ENCODE results near the gene CACNA2D4. TPM values are rescaled to one million over a fixed set of nuclear protein-coding genes. Genes with fewer than 3 reads are reported as not detected.

CACNA2D4 gene
- total RNA-seq, 3 donors from 2014 or later, result 3.9 to 9.3 (median 4.8) TPM

DNA sequence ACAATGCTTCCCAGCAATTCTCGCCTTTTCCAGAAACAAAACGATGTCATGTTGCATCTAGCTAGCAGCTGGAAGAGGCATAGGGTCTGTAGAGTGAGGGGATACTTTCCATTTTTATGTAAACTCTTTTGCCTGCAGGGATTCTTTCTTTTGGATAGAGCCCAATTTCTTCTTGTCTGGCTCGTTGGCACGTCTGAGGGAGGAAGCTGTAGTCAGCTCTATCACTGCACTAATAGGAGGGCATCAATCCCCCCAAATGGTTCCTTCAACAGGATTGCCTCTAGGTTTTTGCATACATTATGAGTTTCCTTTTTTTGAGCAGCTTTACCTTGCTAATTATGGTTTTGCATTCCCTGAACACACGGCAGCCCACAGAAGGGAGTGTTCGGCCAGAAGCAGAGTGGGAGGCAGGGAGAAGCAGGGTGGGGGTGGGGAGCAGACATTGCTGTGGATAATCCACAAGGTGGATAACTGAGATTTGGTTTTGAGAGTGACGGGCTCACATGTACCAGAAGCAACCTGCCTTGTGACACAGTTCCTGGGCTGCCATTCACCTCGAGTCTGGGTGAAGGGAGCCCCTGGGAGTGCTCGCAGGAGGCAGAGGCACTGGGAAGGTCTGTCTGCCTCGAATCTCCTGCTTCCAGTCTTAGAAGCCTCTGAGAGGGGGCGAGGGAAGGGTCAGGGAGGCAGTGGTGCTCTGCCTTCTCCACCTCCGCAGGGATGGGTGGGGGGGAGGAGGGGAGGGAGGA lies 73.6 kb downstream of the CACNA2D4 start:
- ATAC-seq (no peak), DNase-seq (no peak)
- TF ChIP-seq, protein P1, sequence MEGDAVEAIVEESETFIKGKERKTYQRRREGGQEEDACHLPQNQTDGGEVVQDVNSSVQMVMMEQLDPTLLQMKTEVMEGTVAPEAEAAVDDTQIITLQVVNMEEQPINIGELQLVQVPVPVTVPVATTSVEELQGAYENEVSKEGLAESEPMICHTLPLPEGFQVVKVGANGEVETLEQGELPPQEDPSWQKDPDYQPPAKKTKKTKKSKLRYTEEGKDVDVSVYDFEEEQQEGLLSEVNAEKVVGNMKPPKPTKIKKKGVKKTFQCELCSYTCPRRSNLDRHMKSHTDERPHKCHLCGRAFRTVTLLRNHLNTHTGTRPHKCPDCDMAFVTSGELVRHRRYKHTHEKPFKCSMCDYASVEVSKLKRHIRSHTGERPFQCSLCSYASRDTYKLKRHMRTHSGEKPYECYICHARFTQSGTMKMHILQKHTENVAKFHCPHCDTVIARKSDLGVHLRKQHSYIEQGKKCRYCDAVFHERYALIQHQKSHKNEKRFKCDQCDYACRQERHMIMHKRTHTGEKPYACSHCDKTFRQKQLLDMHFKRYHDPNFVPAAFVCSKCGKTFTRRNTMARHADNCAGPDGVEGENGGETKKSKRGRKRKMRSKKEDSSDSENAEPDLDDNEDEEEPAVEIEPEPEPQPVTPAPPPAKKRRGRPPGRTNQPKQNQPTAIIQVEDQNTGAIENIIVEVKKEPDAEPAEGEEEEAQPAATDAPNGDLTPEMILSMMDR (IDR thresholded peaks at IDR 0.05), result no peak

DNA sequence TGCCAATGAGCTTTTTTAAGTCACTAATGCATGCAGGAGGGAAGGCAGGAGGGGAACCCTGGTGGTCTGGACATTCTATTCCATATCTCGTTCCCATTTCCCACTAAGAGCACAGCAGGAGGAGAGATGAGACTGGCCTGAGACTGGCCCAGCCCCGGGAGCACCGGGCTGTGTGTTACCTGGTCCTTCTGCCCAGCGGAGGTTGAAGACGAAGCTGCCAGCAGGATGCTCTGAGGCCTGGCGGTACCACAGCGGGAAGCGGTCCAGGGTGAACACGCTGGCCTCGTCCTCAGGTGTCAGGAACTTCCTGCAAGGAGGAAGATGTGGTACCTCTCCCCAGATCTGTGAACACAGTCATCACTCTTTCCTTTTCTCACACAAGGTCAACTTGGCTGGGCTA lies 74.2 kb downstream of the CACNA2D4 start:
- Histone ChIP-seq H3K9me3 (no peaks in the 10 kb centered on the region), H3K4me3 (no peak overlapping the region), H3K4me1 (ENCODE audit: low read depth) (no peaks in the 10 kb centered on the region), H3K36me3 (ENCODE audit: low read depth) (no peaks in the 10 kb centered on the region)
- intact Hi-C loops (cut with DNase I, micrococcal nuclease), result no loop called here
- no peak for ATAC-seq
- no peak for DNase-seq
- TF ChIP-seq, protein P1 (IDR thresholded peaks at IDR 0.05), result no peak

More for the DNA sequence above, 73.6 kb downstream of the CACNA2D4 start:
- intact Hi-C loops (cut with DNase I, micrococcal nuclease), result no loop called here
- Histone ChIP-seq H3K4me3 (no peak overlapping the region), H3K36me3 (ENCODE audit: low read depth) (no peaks in the 10 kb centered on the region), H3K9me3 (no peaks in the 10 kb centered on the region), H3K4me1 (ENCODE audit: low read depth) (no peaks in the 10 kb centered on the region)

DNA sequence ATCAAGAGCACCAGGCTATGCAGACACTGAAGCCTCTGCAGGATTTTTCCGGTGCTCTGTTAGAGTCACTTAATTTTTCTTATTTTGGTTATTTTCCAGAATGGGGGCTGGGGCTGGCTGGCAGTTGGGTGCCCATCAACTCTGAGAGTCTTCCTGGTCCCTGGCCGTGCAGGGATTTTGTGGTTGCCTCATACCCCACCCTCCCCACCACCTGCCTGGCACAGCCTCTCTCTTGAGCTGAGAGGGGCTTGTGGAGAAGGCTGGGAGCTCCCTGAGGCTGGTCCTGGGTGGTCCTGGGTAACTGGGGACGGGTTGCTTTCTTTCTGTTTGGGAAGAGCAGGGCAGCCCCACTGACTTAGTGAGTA lies 74.8 kb downstream of the CACNA2D4 start:
- ATAC-seq, result no peak

DNA sequence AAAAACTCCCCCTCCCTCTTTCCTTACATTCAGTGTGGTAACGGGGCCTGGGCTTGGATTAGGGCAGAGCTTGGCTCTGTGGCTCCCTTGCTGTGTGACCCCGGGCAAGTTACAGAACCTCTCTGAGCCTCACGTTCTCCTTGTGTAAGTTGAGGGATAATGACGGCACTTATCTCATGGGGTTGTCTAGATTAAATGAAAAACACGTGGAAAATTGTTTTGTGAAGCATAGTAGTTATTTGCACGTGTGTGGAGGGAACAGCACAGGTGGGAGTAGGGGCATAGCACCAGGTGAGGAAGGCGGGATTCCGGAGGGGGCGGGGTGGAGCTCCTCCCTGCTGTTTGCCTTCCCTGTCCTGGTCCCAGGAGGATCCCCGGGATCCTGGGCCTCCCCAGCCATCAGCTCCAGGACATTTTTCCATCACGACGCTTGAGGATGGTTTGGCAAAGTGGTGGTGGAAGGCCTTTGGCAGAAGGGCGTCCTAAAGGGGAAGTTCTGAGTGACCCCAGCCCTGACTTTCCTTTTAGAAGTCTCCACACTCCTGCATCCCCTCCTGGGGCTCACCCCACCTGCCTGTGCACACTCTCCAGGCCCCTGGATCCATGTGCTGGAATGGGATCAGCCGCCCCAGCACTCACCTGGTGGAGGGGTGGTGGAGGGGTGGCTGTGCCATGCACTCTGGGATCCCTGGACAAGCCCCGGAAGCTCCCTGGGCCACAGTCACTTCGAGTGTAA lies 75.4 kb downstream of the CACNA2D4 start:
- intact Hi-C loops (cut with DNase I, micrococcal nuclease), result no loop called here
- no peak for ATAC-seq
- no peak for DNase-seq
- H3K9me3 ChIP-seq, result no peaks in the 10 kb centered on the region
- no peaks in the 10 kb centered on the region for H3K4me1 ChIP-seq (ENCODE audit: low read depth)
- H3K36me3 ChIP-seq (ENCODE audit: low read depth), result no peaks in the 10 kb centered on the region
- TF ChIP-seq, protein P1 (IDR thresholded peaks at IDR 0.05), result no peak
- no peak overlapping the region for H3K4me3 ChIP-seq

More for the DNA sequence above, 74.8 kb downstream of the CACNA2D4 start:
- TF ChIP-seq, protein P1 (IDR thresholded peaks at IDR 0.05), result no peak
- H3K4me3 ChIP-seq, result no peak overlapping the region
- H3K9me3 ChIP-seq, result no peaks in the 10 kb centered on the region
- H3K36me3 ChIP-seq (ENCODE audit: low read depth), result no peaks in the 10 kb centered on the region
- DNase-seq, result no peak
- H3K4me1 ChIP-seq (ENCODE audit: low read depth), result no peaks in the 10 kb centered on the region
- intact Hi-C loops (cut with DNase I, micrococcal nuclease), result no loop called here

DNA sequence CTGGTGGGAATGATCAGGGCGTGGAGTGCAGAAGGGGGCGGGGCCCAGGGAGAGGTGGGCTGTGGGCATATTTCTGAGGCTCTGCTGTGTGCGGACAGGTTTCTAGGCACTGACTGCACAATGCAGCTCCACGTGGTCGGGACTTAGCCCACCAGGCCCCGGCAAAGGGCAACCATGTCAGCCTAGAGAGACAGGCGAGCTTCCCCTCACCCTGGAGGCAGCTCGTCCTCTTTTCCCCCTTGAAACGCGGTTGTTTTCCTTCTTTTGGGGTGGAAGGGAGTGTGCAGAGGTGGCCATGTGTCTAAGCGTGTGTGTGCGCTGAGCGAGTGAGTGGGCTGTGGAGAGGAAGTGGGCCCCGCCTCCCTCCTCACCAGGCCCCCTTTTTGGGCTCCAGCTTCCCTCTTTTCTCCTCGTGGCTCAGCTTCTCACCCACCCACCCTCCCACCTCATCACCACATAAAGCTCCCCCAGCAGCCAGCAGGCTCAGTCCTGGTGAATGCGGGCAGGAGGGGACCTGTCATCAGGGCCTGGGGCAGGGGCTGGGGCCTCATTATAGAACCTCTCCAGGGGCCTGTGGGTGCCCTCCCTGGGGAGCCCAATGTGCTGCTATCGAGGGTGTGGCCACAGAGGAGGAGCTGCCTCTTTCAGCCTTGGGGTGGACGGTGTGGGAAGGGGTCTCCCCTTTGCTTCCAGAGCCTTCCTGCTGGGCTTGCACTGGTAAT lies 76.1 kb downstream of the CACNA2D4 start:
- ATAC-seq (no peak), DNase-seq (no peak)
- Histone ChIP-seq H3K9me3 (no peaks in the 10 kb centered on the region), H3K4me3 (no peak overlapping the region), H3K4me1 (ENCODE audit: low read depth) (no peaks in the 10 kb centered on the region), H3K36me3 (ENCODE audit: low read depth) (no peaks in the 10 kb centered on the region)
- TF ChIP-seq, protein P1 (IDR thresholded peaks at IDR 0.05), result no peak
- intact Hi-C loops (cut with DNase I, micrococcal nuclease), result no loop called here
